NCI-H524 (cell line): ENCODE measurements around the gene LMBR1.
"Not testable (repeated sequence)": the region's sequence is repeated elsewhere in the genome, so short reads cannot be mapped to it uniquely, and the experiment has no call there.

Source experiments
- DNase-seq, 2 experiments: peaks; one replicate each; lab custom pipeline; 2025; lab: John Stamatoyannopoulos, UW

Gene LMBR1

GRCh38 chr7:156697283-156697682, 195.7 kb downstream of the LMBR1 start:
- DNase-seq: not testable (repeated sequence)

GRCh38 chr7:156693627-156694026, 199.4 kb downstream of the LMBR1 start:
- no peak for DNase-seq

GRCh38 chr7:156692849-156693248, 200.1 kb downstream of the LMBR1 start:
- DNase-seq: no peak

- no peak for DNase-seq
Observed at GRCh38 chr7:156691764-156692163, 201.2 kb downstream of the LMBR1 start.

GRCh38 chr7:156684661-156685060, 208.3 kb downstream of the LMBR1 start:
- no peak for DNase-seq

GRCh38 chr7:156684251-156684650, 208.7 kb downstream of the LMBR1 start:
- DNase-seq: no peak

GRCh38 chr7:156682928-156683327, 210.1 kb downstream of the LMBR1 start:
- no peak for DNase-seq

GRCh38 chr7:156680281-156680680, 212.7 kb downstream of the LMBR1 start:
- DNase-seq: no peak

- DNase-seq: no peak
Observed at GRCh38 chr7:156677374-156678054, 215.5 kb downstream of the LMBR1 start.

GRCh38 chr7:156676263-156676662, 216.7 kb downstream of the LMBR1 start:
- DNase-seq: no peak

GRCh38 chr7:156675721-156676120, 217.3 kb downstream of the LMBR1 start:
- DNase-seq: no peak

GRCh38 chr7:156673902-156674301, 219.1 kb downstream of the LMBR1 start:
- no peak for DNase-seq

GRCh38 chr7:156673454-156673853, 219.5 kb downstream of the LMBR1 start:
- peak in 1 of 2 experiments; percentile 13 for DNase-seq

GRCh38 chr7:156669035-156669828, 223.8 kb downstream of the LMBR1 start:
- no peak for DNase-seq

- DNase-seq: no peak
Observed at GRCh38 chr7:156668130-156668741, 224.7 kb downstream of the LMBR1 start.

GRCh38 chr7:156667110-156667426, 225.9 kb downstream of the LMBR1 start:
- DNase-seq: no peak

GRCh38 chr7:156666368-156667109, 226.4 kb downstream of the LMBR1 start:
- no peak for DNase-seq

GRCh38 chr7:156665101-156665500, 227.9 kb downstream of the LMBR1 start:
- no peak for DNase-seq

- DNase-seq: no peak
Observed at GRCh38 chr7:156662277-156662676, 230.7 kb downstream of the LMBR1 start.

- DNase-seq: no peak
Observed at GRCh38 chr7:156661637-156662036, 231.3 kb downstream of the LMBR1 start.

- DNase-seq: no peak
Observed at GRCh38 chr7:156659961-156660360, 233.0 kb downstream of the LMBR1 start.

GRCh38 chr7:156659203-156659602, 233.8 kb downstream of the LMBR1 start:
- no peak for DNase-seq
